ENCODE measurements around the gene PGAM4.
"Not testable (repeated sequence)": the region's sequence is repeated elsewhere in the genome, so short reads cannot be mapped to it uniquely, and the experiment has no call there.

PGAM4 gene

DNA sequence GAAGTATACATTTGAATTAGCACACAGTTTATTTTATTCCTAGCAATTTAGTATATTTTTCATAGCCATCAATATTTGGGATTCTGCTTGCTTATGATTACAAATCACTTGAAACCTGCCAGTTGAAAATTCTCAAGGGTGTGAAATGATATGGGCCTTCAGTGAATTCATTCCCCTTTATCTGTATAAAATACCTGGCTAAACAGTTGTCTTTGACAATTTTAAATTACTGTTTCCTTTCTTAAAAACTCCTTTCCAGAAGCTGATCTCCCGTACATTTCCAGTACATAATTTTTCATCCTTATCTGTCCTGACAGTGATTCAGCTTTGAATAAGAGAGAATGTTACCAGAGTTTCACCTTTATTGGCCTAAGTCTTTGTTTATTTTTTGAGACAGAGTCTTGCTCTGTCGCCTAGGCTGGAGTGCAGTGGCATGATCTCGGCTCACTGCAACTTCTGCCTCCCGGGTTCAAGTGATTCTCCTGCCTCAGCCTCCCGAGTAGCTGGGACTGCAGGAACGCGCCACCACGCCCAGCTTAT, 45.0 kb downstream of the PGAM4 start:
- DNase-seq = no peak

GRCh38 chrX:77922787-77923186, 46.7 kb downstream of the PGAM4 start:
- DNase-seq = no peak

DNA sequence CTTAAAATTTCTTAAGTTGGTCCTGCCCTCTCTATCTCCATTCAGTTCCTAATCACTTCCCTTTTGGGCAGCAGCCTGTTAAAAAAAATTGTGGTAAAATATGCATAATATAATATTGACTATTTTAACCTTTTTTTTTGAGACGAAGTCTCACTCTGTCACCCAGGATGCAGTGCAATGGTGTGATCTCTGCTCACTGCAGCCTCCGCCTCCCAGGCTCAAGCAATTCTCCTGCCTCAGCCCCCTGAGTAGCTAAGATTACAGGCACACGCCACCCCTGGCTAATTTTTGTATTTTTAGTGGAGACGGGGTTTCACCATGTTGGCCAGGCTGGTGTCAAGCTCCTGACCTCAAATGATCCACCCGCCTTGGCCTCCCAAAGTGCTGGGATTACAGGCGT, 50.1 kb downstream of the PGAM4 start:
- not testable (repeated sequence) for DNase-seq

GRCh38 chrX:77918568-77918967, 50.9 kb downstream of the PGAM4 start:
- DNase-seq = peak; percentile 50

Measured in inflammatory macrophage treated with lipopolysaccharide for 4 hours (primary cell).